Nucleus accumbens (tissue), 56 donors: Measurements from ENCODE around the gene ATR.
"Not testable (repeated sequence)": the region's sequence is repeated elsewhere in the genome, so short reads cannot be mapped to it uniquely, and the experiment has no call there.

Source experiments
- DNase-seq, 56 donors: peaks; one replicate each; lab custom pipeline; 2025; lab: John Stamatoyannopoulos, UW

The ATR gene

GRCh38 chr3:142459929-142460328, 118.6 kb downstream of the ATR start:
- no peak for DNase-seq

- DNase-seq, result no peak
These were observed 119.4 kb downstream of the ATR start for GRCh38 chr3:142459096-142459495.

- no peak for DNase-seq
These were observed 127.7 kb downstream of the ATR start for GRCh38 chr3:142450881-142451280.

- no peak for DNase-seq
These were observed 128.3 kb downstream of the ATR start for GRCh38 chr3:142450189-142450588.

DNA sequence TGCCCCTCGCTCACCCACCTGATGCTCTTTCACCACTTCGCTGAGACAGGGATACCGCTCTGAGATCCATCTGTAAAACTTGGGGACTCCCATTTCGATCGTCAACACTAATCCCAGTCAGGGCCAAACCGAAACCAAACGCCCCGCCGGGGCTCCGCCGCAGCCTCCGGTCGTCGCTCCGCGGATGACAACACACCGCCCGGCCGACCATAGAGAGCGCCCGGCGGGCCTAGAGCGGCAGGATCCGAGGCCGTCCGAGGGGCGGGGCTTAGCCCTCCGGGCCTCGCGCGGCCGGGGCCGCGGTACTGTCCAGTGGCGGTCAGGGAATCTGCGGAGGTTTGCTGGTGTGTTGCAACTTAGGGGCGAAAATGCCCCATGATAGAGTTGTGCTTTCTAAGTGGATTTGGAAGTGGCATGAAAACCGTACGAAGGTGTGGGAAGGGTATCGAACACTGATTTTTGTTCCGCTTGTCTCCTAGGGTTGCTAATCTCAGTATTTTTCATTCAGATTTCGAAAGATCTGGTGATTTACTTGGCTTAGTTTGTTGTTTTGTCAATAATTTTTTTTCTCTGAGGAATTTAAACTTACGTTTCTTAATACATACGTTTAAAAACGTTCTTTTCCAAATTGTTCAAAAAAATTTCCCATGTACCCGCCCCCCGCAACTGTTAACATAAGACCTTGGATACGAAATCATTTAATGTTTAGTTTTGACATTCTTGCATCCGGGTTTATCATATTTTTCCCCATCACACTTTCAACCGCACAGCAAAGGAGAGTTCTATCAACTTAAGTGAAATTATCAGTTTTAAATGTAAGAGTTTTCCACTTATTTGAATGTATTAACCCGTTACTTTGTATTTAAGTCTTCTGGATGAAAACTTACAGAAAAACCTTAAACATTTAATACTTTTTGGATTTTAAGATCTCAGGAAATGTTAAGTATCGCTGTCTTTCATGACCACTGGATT, 130.4 kb downstream of the ATR start, which contains the start of gene XRN1:
XRN1 (minus strand) TSS at position 186 of the 972 bp plus-strand sequence; CDS start at position 93, 93 bp downstream.
- DNase-seq, result peak in 55 of 56 donors; percentile 22 to 93 (median 82)

DNA sequence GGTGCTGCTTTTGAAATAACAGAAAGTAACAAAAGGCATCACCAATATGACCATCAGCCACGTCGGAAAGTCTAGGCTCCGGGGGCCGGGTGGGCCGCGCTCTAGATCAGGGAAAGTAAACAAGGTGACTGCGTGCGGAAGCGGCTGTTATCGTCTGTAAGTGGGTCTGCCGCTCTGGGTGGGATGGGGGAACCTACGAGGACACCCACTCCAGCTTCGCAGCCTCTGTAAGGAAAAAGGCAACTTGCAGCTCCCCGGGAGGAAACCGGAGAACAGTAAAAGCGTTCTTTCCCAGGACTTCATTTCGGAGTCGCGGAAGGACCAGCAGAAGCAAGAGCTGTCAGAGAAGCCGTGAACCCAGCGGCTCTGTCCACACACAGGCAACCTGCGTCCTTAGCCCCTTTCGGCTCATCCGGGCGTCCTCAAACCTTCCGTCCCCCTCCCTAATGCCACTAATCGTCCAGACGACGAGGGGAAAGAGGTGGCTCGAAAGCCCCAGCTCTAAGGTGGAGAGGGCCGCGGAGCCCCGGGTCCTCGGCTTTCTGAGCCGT, 131.2 kb downstream of the ATR start:
- DNase-seq, result peak in 42 of 56 donors; percentile 17 to 77 (median 49)

- no peak for DNase-seq
These were observed 132.7 kb downstream of the ATR start for GRCh38 chr3:142445816-142446254.

- DNase-seq, result no peak
These were observed 134.2 kb downstream of the ATR start for GRCh38 chr3:142444343-142444742.

GRCh38 chr3:142443060-142443459, 135.5 kb downstream of the ATR start:
- not testable (repeated sequence) for DNase-seq

- not testable (repeated sequence) for DNase-seq
These were observed 138.9 kb downstream of the ATR start for GRCh38 chr3:142439499-142440220.

DNA sequence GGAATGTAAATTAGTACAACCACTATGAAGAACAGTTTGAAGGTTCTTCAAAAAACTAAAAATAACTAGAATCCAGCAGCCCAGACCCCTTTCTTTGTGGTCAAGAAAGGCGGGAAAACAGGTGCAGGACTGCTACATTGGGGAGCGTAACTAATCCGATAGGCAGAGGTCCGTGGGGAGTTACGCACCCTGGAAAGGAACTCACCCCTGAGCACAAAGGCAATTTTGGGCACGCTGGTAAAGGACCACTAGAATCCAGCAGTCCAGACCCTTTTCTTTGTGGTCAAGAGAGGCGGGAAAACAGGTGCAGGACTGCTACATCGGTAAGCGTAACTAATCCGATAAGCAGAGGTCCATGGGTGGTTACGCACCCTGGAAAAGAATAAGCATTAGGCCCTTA, 140.4 kb downstream of the ATR start:
- not testable (repeated sequence) for DNase-seq

DNA sequence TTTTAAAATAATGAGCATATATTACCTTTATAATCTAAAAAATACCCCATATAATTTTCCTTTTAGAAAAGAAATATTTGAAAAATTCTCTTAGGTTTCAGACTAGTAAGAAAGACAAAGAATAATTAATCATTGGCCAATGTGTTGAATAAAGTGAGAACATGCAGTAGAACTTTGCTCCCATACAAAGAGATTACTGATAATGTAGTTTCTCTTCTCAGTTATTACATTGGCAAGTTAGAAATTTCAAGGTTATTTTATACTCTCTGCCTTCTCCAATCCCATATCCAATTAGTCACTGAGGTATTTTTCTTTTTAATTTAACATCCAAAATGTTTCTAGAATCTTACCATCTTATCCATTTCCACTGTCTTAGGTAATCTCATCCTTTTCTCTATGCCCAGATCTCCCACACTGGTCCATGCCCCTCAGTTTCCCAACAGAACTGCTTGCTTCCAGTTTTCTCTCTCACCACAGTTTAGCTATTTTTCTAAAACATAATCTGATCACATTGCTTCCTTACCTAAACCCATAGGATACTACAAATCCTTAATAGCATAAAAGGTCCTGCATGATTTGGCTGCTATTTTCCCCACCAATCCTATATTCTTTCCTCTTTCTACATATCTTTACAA, 141.5 kb downstream of the ATR start:
- DNase-seq, result no peak

DNA sequence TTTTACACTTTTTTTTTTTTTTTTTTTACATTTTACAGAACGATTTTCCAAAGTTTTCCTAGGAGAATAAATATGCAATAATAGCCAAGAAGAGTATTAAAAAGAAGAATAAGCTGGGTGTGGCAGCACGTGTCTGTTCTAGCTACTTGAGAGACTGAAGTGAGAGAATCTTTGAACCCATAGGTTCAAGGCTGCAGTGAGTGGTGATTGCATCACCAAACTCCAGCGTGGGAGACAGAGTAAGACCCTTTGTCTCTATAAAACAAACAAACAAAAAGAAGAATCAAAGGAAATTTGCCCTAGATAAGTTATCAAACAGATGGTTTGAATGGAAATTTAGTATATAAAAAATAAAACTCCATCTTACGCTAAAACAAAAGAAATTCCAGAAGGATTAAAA, 144.0 kb downstream of the ATR start:
- DNase-seq, result no peak

DNA sequence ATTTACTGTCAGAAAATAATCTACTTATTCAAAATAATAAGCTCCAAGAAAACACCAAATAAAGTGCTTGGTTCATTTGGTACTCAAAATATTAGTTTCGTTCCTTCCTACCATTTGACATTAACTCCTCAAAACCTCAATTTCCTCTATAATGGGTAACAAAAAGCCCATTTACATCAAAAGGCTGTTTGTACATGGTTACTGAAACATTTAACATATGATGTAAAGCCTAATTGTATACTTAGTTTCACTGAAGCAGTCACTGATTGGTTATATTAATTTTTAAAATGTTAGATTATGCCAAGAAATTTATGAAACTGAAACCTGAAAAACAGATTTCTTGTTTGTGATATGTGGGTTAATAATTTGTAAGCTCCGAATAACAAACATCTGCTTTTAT, 145.4 kb downstream of the ATR start:
- DNase-seq, result no peak

DNA sequence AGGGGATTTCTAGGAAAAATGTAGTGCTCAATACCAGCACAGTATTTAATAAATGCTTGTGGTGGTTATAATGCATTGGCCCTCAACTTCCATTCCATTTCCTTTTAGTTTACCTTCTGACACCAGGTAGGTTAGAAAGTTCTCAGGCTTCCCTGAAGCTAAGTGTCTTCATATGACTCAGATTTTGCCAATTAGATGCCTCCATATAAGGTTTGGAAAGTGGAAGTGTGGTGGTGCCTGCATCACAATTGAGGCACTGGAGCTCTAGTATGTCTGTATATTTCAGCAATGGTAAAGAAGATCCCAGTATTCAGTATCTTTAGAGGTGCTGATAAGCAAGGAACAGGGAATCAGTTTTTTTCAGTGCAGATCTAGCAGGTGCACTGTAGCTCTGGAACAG, 149.0 kb downstream of the ATR start:
- no peak for DNase-seq

- no peak for DNase-seq
These were observed 153.8 kb downstream of the ATR start for GRCh38 chr3:142424754-142425153.

DNA sequence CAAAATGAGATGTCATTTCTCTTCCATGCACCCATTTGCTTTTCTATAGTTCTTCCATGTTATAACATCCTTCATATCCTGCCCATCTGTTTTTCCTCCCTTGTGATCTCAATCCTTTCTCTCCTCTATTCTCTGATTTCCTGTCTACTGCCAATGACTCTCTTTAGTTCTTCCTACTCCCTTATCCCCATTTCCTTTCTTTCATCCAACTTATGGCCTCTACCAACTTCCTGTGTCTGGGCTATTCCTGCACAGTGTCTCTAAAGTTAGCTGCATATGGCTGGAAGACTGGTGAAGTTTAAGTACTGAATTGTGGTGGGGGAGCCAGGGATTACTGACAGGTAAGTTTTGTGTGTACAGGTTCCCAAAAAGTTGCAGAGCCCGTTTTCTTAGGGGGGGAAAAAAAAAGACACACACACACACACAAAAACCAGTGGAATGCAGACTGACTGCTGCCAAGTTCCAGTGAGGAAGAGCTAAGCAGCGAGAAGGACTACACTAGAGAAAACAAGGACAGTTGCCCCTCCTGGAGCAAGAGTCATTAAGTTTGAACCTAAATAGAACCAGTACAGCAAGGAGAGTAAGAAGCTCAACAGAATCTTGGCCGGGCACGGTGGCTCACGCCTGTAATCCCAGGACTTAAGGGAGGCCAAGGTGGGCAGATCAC, 159.5 kb downstream of the ATR start:
- DNase-seq, result no peak

DNA sequence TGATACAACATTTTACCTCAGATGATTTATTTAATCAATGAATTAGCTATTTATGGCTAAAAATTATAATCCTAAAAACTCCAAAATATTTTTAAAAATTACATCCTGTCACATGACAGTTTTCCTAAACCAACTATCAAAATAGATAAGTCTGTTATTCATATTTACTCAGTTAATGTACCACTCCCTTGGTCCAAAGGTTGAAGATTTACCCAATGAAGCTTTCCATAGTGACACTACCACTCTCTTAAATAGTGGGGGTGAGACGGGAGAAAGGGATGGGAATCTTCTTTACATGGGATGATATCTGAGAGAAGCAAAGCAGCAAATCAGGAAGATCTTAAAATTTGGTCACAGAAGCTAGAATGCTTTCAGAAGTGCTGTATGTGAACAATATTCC, 161.2 kb downstream of the ATR start:
- no peak for DNase-seq

GRCh38 chr3:142400537-142400936, 178.0 kb downstream of the ATR start:
- not testable (repeated sequence) for DNase-seq
